A673 (cell line): Measurements from ENCODE around the gene ASAP2.

Source experiments
- EZH2 ChIP-seq: fragments of 200-600 bp; sonication (generic); IDR thresholded peaks from 2 replicates; pipeline ENCODE4 v1.6.1; 2017; ENCODE audit warnings: borderline replicate concordance, low read depth, mild to moderate bottlenecking, mixed read lengths, antibody characterized with exemption, low read length; ENCODE audit not compliant: poor library complexity, severe bottlenecking
- TF ChIP-seq, protein P1 (sequence below): fragments of 300-800, 200-600 bp; sonication (generic); conservative IDR thresholded peaks from 2 replicates; pipeline ENCODE4 v1.5.1; 2017; ENCODE audit warnings: low read depth, mild to moderate bottlenecking, antibody characterized with exemption, low read length, moderate library complexity, mixed read lengths

DNA sequence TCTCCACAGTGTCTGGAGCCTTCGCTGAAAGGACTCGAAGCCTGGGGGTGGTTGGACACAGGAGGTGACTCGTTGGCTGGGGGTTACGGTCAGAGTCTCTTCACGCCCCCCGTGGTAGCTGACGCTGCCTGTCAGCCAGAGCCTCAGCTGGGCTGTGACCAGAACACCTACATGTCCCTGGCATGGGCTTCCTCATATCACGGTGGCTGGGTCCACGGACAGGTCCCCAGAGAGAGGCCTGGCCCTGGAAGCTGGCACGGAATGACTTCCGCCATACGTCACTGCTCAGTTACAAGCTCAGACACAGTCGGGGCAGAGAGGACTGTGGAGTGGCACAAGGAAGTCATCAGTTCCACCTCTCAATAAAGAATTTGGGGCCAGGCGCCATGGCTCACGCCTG is 188.2 kb downstream of the ASAP2 start:
- TF ChIP-seq, protein P1, sequence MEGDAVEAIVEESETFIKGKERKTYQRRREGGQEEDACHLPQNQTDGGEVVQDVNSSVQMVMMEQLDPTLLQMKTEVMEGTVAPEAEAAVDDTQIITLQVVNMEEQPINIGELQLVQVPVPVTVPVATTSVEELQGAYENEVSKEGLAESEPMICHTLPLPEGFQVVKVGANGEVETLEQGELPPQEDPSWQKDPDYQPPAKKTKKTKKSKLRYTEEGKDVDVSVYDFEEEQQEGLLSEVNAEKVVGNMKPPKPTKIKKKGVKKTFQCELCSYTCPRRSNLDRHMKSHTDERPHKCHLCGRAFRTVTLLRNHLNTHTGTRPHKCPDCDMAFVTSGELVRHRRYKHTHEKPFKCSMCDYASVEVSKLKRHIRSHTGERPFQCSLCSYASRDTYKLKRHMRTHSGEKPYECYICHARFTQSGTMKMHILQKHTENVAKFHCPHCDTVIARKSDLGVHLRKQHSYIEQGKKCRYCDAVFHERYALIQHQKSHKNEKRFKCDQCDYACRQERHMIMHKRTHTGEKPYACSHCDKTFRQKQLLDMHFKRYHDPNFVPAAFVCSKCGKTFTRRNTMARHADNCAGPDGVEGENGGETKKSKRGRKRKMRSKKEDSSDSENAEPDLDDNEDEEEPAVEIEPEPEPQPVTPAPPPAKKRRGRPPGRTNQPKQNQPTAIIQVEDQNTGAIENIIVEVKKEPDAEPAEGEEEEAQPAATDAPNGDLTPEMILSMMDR = no peak
- no peak for TF ChIP-seq EZH2
